ENCODE measurements around the gene PPP1R26. TPM values are rescaled to one million over a fixed set of nuclear protein-coding genes. Genes with fewer than 3 reads are reported as not detected.

PPP1R26 gene
- total and polyA plus RNA-seq, 9 of the 15 experiments (the other 6 are each of a cell fraction or from before 2014, with no cell fraction given) = 0.77 to 26.8 (median 9.3) TPM

- no peak for TF ChIP-seq FIP1L1 (IDR thresholded peaks at IDR 0.05; ENCODE audit: low read depth, low read length, poor library complexity, severe bottlenecking)
Measured at GRCh38 chr9:135474915-135475314, 4.7 kb upstream of the PPP1R26 start (continued).

- H3K9ac ChIP-seq (ENCODE audit: insufficient read depth in 1 of 2, low read depth in 2 of 2, low read length in 2 of 2) = peak overlapping the region in 1 of 2 experiments; percentile 71; a peak in 2 of 4 replicates
- CTCF ChIA-PET (ENCODE audit: low intra/inter-chr PET ratio) = no interaction called here
Measured at GRCh38 chr9:135476561-135477355, 2.8 kb upstream of the PPP1R26 start.

More at GRCh38 chr9:135476561-135477355, 2.8 kb upstream of the PPP1R26 start:
- no peak overlapping the region for H3K4me3 ChIP-seq
- no peak overlapping the region for H3K27ac ChIP-seq (ENCODE audit: extremely low read depth, low read depth, low read length)
- H4K20me1 ChIP-seq (replicated peaks; ENCODE audit: control insufficient read depth, insufficient read depth, low read length) = no peaks in the 10 kb centered on the region
- H3K9me1 ChIP-seq (ENCODE audit: control insufficient read depth, insufficient read depth, low read length) = no peaks in the 10 kb centered on the region
- in situ Hi-C loops (cut with MboI) = no loop called here
- H3K4me2 ChIP-seq (ENCODE audit: insufficient read depth, low read length) = no peak overlapping the region
- peaks cover 26 to 57% of the 10 kb centered on the region in 2 experiments for H3K4me1 ChIP-seq (replicated peaks in 1 of 2; ENCODE audit: control insufficient read depth in 2 of 2, insufficient read depth in 2 of 2, low read length in 2 of 2)
- intact Hi-C loops (cut with micrococcal nuclease) = loop anchor here (5.0 kb wide), 1 partner anchor 54 kb away; no protein-coding TSS in a partner anchor
- BruUV-seq (replicated peaks) = TSS peak; percentile 31
- no peaks in the 10 kb centered on the region for H3K36me3 ChIP-seq (ENCODE audit: control insufficient read depth, insufficient read depth, low read length)
- DNase-seq (ENCODE audit: extremely low read depth in 1 of 4, low spot score in 3 of 4) (no peak), ATAC-seq (no peak), FAIRE-seq (no peak)
- POLR2A ChIA-PET = interaction anchor here (0.6 to 2.1 kb wide), 4 partner anchors 11 to 42 kb away, joined by 3 to 5 read pairs (median 4); no protein-coding TSS in a partner anchor
- no peaks in the 10 kb centered on the region for H3K27me3 ChIP-seq (ENCODE audit: control insufficient read depth in 2 of 2, insufficient read depth in 2 of 2, low read length in 2 of 2)
- WGBS (ENCODE audit: insufficient coverage, low coverage, missing lambda C conversion rate) = 70% methylated on average over 10 of the region's 10 CpGs
- no peak overlapping the region for H2AFZ ChIP-seq (ENCODE audit: low read depth, low read length)
- TF ChIP-seq ZBTB1 (CRISPR knock-in tag; IDR thresholded peaks at IDR 0.05; ENCODE audit: borderline replicate concordance, low read depth) (no peak), CREBBP (IDR thresholded peaks at IDR 0.05; ENCODE audit: low read depth, low read length) (no peak), ZBTB26 (CRISPR knock-in tag; IDR thresholded peaks at IDR 0.05) (no peak), KDM1A (IDR thresholded peaks at IDR 0.05) (no peak)
- H3K79me2 ChIP-seq (ENCODE audit: control insufficient read depth, insufficient read depth, low read length) = peaks cover 20% of the 10 kb centered on the region
- H3K9me3 ChIP-seq (replicated peaks; ENCODE audit: control insufficient read depth, insufficient read depth, low read depth, low read length) = no peaks in the 10 kb centered on the region

All from K562 (cell line).